LNCaP clone FGC (cell line): ENCODE data around the gene GPR162.

Experiments used
- DNase-seq: peaks from one replicate; pipeline ENCODE4 v3.0.0-alpha.2; 2011; ENCODE audit warnings: low read depth
- H3K4me3 ChIP-seq: 2 replicates; pipeline ENCODE4 v1.5.1; 2011; ENCODE audit warnings: mild to moderate bottlenecking, low read depth, low read length, control low read depth
- TF ChIP-seq, protein P1 (sequence below): IDR thresholded peaks from 2 replicates; pipeline ENCODE4 v1.5.1; 2012; ENCODE audit warnings: mild to moderate bottlenecking; ENCODE audit not compliant: control insufficient read depth, insufficient read depth; ENCODE audit errors: extremely low read depth

Gene GPR162

DNA sequence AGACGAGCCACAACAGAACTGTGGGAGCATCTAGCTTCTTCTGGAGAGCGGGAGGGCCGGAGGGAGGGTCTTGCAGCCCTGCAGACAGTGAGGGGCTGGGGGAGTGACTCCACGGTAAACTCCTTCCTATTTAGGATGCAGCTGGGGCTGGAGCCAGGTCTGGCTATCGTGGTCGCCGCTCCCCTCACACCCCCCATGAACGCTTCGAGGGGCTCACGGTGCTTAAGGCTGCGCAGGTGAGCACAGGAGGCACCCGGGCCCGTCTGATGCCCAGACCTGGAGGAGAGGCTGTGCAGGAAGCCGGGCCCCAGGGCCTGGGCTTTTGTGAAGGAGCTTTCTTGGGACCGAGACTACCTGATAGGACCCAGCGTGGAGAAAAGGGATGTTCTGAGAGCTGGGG lies 15.2 kb downstream of the GPR162 start:
- DNase-seq: no peak
- TF ChIP-seq, protein P1, sequence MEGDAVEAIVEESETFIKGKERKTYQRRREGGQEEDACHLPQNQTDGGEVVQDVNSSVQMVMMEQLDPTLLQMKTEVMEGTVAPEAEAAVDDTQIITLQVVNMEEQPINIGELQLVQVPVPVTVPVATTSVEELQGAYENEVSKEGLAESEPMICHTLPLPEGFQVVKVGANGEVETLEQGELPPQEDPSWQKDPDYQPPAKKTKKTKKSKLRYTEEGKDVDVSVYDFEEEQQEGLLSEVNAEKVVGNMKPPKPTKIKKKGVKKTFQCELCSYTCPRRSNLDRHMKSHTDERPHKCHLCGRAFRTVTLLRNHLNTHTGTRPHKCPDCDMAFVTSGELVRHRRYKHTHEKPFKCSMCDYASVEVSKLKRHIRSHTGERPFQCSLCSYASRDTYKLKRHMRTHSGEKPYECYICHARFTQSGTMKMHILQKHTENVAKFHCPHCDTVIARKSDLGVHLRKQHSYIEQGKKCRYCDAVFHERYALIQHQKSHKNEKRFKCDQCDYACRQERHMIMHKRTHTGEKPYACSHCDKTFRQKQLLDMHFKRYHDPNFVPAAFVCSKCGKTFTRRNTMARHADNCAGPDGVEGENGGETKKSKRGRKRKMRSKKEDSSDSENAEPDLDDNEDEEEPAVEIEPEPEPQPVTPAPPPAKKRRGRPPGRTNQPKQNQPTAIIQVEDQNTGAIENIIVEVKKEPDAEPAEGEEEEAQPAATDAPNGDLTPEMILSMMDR: no peak
- H3K4me3 ChIP-seq: no peak overlapping the region

DNA sequence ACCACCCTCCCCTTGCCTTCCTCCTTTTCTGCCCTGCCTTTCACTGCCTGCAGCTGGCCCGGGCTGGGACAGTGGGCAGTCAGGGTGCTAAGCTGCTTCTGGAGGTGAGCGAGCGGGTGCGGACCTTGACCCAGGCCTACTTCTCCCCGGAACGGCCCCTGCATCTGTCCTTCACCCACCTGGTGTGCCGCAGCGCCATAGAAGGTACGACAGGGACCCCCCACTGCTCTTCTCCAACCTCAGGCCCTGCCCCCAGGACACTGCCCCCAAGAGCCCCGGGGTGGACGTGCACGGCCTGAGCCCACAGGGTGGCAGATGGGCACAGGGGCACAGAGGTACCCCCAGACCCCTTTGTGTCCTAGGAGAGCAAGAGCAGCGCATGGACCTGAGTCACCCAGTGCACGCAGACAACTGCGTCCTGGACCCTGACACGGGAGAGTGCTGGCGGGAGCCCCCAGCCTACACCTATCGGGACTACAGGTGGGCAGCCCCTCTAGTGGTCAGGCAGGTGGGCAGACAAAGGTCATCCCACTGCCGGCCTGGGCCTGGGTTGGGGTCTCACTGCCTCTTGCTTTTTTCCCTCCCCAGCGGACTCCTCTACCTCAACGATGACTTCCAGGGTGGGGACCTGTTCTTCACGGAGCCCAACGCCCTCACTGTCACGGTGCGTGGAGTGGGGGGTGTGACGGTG lies 15.9 kb downstream of the GPR162 start:
- no peak for DNase-seq
- TF ChIP-seq, protein P1: no peak
- no peak overlapping the region for H3K4me3 ChIP-seq

DNA sequence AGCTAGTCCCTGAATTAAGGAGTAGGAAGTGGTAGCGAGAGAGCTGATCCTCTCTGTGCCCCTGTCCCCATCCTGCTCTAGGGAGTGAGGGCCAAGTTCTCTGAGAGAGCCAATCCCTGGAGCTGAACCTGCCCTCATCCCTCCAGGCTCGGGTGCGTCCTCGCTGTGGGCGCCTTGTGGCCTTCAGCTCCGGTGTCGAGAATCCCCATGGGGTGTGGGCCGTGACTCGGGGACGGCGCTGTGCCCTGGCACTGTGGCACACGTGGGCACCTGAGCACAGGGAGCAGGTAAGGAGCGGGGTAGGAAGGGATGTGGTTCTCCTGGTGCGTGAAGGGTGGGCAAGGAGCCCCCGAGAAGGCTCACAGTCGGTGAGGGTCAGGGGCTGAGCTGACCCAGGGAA lies 17.2 kb downstream of the GPR162 start:
- no peak overlapping the region for H3K4me3 ChIP-seq
- DNase-seq: no peak
- TF ChIP-seq, protein P1: no peak

DNA sequence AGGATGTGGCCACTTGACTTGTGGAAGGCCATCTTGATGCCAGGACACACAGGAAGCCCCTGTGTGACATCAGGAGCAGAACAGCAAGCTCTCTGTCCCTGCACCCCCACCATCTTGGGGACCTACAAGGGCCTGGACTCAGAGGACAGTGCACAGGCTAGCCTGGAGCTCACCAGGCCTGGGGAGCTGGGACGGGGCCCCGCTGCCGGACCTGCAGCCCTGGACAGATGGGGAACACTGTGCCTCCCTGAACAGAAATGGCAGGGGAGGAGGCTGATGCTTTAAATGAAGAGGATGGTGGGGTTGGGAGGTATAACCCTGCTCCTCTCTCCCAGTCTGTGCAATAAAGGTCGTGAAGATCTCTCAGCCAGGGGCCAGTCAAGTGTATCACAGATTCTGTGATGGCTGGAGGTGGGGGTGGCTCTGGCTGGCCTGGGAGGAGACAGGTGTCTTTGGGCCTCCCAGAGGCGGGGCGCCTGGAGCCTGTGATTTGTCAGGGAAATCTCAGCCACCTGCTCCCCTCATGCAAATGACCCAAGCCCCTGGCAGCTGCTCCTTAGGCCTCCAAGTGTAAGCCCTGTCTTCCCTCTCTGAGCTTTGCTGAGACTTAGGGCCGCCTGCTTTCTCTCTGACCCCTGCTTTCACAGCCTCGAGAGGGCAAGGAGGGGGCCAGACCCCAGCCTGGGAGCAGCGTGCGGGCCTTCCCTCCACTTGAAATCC lies 18.0 kb downstream of the GPR162 start:
- TF ChIP-seq, protein P1: no peak
- no peak overlapping the region for H3K4me3 ChIP-seq
- no peak for DNase-seq

- no peak for DNase-seq
- H3K4me3 ChIP-seq: no peak overlapping the region
- TF ChIP-seq, protein P1: no peak
These were observed 18.7 kb downstream of the GPR162 start for GRCh38 chr12:6840330-6840729.

DNA sequence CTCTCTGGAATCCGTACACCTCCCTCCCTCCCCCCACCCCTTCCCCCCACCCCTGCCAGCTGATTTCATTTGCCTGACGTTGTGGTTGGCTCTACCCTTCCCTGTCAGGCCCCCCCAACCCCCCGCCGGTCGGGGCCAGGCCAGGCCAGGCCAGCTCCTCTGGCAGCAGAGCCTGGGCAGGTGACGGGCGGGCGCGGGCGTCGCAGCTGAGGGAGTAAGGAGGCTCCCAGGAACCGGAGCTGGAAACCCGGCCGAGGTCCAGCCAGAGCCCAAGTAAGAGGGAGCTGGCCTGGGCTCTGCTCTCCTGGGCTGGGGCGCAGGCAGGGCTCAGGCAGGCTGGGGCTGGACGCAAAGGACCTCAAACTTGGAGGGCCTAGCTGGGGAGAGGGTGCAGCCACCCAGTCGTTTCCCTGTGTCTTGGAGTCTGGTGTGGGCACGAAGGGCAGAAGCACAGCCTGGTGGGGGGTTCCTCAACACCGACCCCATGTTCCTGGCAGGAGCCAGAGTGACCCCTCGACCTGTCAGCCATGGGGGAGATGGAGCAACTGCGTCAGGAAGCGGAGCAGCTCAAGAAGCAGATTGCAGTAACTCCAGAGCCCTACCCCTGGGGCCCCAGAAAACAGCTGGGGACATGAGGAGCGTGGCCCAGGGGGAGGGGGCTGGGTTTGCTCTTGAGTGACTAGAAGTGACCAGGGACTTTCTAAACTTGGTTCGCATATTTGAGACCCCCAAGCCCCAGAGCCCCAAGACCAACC lies 19.3 kb downstream of the GPR162 start, which contains the start of gene GNB3:
Gene GNB3, plus strand, starts transcription at position 165 of the 755 bp plus-strand sequence. Its CDS starts 363 bp downstream, at position 528.
- TF ChIP-seq, protein P1: no peak
- DNase-seq: no peak
- H3K4me3 ChIP-seq: no peak within 1 kb of the TSS
